ENCODE results near the gene NPTXR.

Gene NPTXR

GRCh38 chr22:38843201-38843656 lies 599 bp downstream of the NPTXR start:
- FAIRE-seq (no peak), DNase-seq (ENCODE audit: insufficient read length, low spot score) (peak; percentile 42)
- peak; percentile 11 for TF ChIP-seq CTCF (IDR thresholded peaks at IDR 0.05; ENCODE audit: insufficient read depth, missing control alignments)

- no peak for TF ChIP-seq CTCF (IDR thresholded peaks at IDR 0.05; ENCODE audit: insufficient read depth, missing control alignments)
- DNase-seq (ENCODE audit: insufficient read length, low spot score): no peak
- FAIRE-seq: no peak
Measured at GRCh38 chr22:38842512-38843200, 1.2 kb downstream of the NPTXR start.

- FAIRE-seq: no peak
- TF ChIP-seq CTCF (IDR thresholded peaks at IDR 0.05; ENCODE audit: insufficient read depth, missing control alignments): no peak
Measured at GRCh38 chr22:38841635-38842034, 2.2 kb downstream of the NPTXR start.

GRCh38 chr22:38841211-38841610 lies 2.6 kb downstream of the NPTXR start:
- no peak for TF ChIP-seq CTCF (IDR thresholded peaks at IDR 0.05; ENCODE audit: insufficient read depth, missing control alignments)
- FAIRE-seq (no peak), DNase-seq (ENCODE audit: insufficient read length, low spot score) (no peak)

More at GRCh38 chr22:38841635-38842034, 2.2 kb downstream of the NPTXR start:
- DNase-seq (ENCODE audit: insufficient read length, low spot score): no peak

GRCh38 chr22:38840129-38840528 lies 3.7 kb downstream of the NPTXR start:
- DNase-seq (ENCODE audit: insufficient read length, low spot score): no peak
- no peak for TF ChIP-seq CTCF (IDR thresholded peaks at IDR 0.05; ENCODE audit: insufficient read depth, missing control alignments)
- no peak for FAIRE-seq

- no peak for TF ChIP-seq CTCF (IDR thresholded peaks at IDR 0.05; ENCODE audit: insufficient read depth, missing control alignments)
- DNase-seq (ENCODE audit: insufficient read length, low spot score) (no peak), FAIRE-seq (no peak)
Measured at GRCh38 chr22:38839686-38840085, 4.1 kb downstream of the NPTXR start.

- DNase-seq (ENCODE audit: insufficient read length, low spot score): no peak
- FAIRE-seq: no peak
- no peak for TF ChIP-seq CTCF (IDR thresholded peaks at IDR 0.05; ENCODE audit: insufficient read depth, missing control alignments)
Measured at GRCh38 chr22:38837414-38837928, 6.4 kb downstream of the NPTXR start.
